Transverse colon (tissue), 4 donors: Measurements from ENCODE around the gene TMEM245. TPM values are rescaled to one million over a fixed set of nuclear protein-coding genes. Genes with fewer than 3 reads are reported as not detected.
A peak's percentile ranks its signal among the peaks of the same experiment; 100 is the strongest.

ENCODE experiments used
- DNase-seq: peaks from one replicate; pipeline ENCODE4 v3.0.0-alpha.2; 2019
- H3K27ac ChIP-seq, 4 donors: fragments of 200-600 bp; sonication (generic); 2 replicates each; pipeline ENCODE4 v1.5.1; 2016 to 2018; ENCODE audit warnings: inconsistent platforms in 4 of 4
- H3K27me3 ChIP-seq: fragments of 200-600 bp; sonication (generic); 2 replicates; pipeline ENCODE4 v1.5.1; 2017; ENCODE audit warnings: inconsistent platforms
- H3K36me3 ChIP-seq, 4 donors: fragments of 200-600 bp; sonication (generic); 2 replicates each; pipeline ENCODE4 v1.5.1; 2017 to 2019; ENCODE audit warnings: inconsistent platforms in 4 of 4
- H3K4me1 ChIP-seq, 4 donors: fragments of 200-600 bp; sonication (generic); 2 replicates each; pipeline ENCODE4 v1.5.1; 2017 to 2020; ENCODE audit warnings: inconsistent platforms in 4 of 4
- H3K4me3 ChIP-seq, 4 donors: fragments of 200-600 bp; sonication (generic); 1 replicate in 1 of 4; 2 replicates in 3 of 4; pipeline versions ENCODE4 v1.5.1 to v1.6.1; 2017 to 2019; ENCODE audit warnings: inconsistent platforms in 4 of 4
- H3K9me3 ChIP-seq, 2 donors: fragments of 200-600 bp; sonication (generic); 2 replicates each; pipeline ENCODE4 v1.5.1; 2017 to 2019; ENCODE audit warnings: inconsistent platforms in 2 of 2
- CTCF ChIP-seq, 5 experiments: fragments of 200-600 bp in 3 of 5; fragments of 450-650 bp in 2 of 5; sonication (generic) in 3 of 5; IDR thresholded peaks; 1 replicate in 2 of 5; 2 replicates in 3 of 5; pipeline ENCODE4 v1.5.1; 2016 to 2017; ENCODE audit warnings: antibody characterized with exemption in 5 of 5, inconsistent platforms in 3 of 5, mild to moderate bottlenecking in 2 of 5, moderate library complexity in 1 of 5
- EP300 ChIP-seq: sonication (generic); formaldehyde crosslinking; IDR thresholded peaks from one replicate; pipeline ENCODE4 v1.6.1; 2017; ENCODE audit warnings: antibody characterized with exemption, low read depth
- POLR2A ChIP-seq: fragments of 450-650 bp; IDR thresholded peaks from one replicate; pipeline ENCODE4 v1.6.1; 2016; ENCODE audit warnings: antibody characterized with exemption, mild to moderate bottlenecking, moderate library complexity
- POLR2AphosphoS5 ChIP-seq, 3 donors: sonication (generic); formaldehyde crosslinking; IDR thresholded peaks; one replicate each; pipeline ENCODE4 v1.6.1; 2016; ENCODE audit warnings: antibody characterized with exemption in 3 of 3
- WGBS, 2 donors: methylation state at CpG; one replicate each; pipeline ENCODE4 v1.1.5; 2018; ENCODE audit warnings: low coverage in 1 of 2; 5-methylcytosine and 5-hydroxymethylcytosine counted together
- in situ Hi-C, 4 donors: fragments of 200-750 bp; cut with MboI; loops; one replicate each; pipeline versions ENCODE4 v1.15.0 to v1.15.1; 2017; ENCODE audit warnings: low sequenced_read_pairs in 3 of 4, low pct_ligation_motif_present in 1 of 4, low pct_unique_long_range_greater_than_20kb in 1 of 4
- intact Hi-C: fragments of 100-400 bp; cut with DNase I; formaldehyde crosslinking; loops from one replicate; pipeline ENCODE4 v1.15.1; 2023; ENCODE audit warnings: low total_unique reads
- total RNA-seq, 4 donors: library from RNA; depleted of rRNA; stranded (reverse); fragments of >200 nt; gene quantifications; one replicate each; pipeline ENCODE4 v1.1.0, GENCODE V29; 2016

Gene TMEM245
- total RNA-seq, 4 donors from 2014 or later = 28.5 to 63.6 (median 58.7) TPM

DNA sequence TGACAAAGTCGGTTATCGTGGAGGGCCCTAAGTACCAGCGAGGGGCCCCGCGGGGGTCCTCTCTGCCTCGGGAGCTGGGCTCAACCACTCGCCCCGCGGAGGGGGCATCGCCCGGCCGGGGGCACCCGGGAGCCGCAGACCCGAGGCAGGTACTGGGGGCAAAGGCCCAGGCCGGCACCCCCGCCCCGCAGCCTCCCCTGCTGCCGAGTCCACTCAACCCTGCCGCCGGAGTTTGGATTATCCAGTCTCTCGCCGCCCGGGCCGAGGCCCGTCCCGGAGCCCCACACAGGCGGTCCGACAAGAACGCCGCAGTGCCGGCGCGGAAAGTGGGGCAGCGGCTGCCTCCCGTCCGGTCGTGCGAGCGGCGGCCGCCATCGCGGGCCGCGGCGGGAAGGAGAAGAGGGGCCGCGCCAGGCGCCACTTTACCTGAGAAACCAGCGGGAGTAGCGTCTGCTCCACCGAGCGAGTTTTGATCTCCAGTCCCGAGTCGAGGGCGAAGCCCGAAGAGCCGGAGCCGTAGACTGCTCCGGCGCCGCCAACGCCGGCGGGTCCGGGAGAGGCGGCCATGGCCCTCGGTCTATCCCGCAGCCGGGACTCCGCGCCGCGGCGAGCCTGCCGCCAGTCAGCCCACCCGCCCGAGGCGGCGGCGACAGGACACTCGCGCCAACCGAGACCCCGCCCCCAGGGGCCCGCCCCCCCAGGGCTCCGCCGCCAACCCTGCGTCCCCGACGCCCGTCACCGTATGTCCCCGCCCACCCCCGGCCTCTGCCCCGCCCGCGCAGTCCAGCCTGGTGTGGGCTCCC is 106.7 kb downstream of the TMEM245 start, which contains the start of gene CTNNAL1:
CTNNAL1 (minus strand) TSS at position 624 of the 803 bp plus-strand sequence; CDS start at position 567, 57 bp downstream.
- no peaks in the 10 kb centered on the region for H3K9me3 ChIP-seq
- peak; percentile 96 for DNase-seq
- intact Hi-C loops (no loop called here), in situ Hi-C loops (no loop called here)
- H3K36me3 ChIP-seq = no peaks in the 10 kb centered on the region
- H3K4me1 ChIP-seq = peaks cover 7 to 34% (median 20%) of the 10 kb centered on the region in 4 donors
- WGBS, 2 donors = 0% methylated on average over 7 of the region's 99 CpGs; no CpG with 5 or more reads in 1 of the 2 donors
- H3K27me3 ChIP-seq = no peaks in the 10 kb centered on the region
- H3K27ac ChIP-seq = peak within 1 kb of the TSS; percentile 89 to 97 (median 95)
- TF ChIP-seq POLR2AphosphoS5 (IDR thresholded peaks at IDR 0.05) (peak; percentile 79 to 90 (median 88)), POLR2A (peak; percentile 69), CTCF (IDR thresholded peaks at IDR 0.05) (peak in 1 of 5 experiments; percentile 9), EP300 (no peak)
- H3K4me3 ChIP-seq = peak within 1 kb of the TSS; percentile 67 to 97 (median 92)

DNA sequence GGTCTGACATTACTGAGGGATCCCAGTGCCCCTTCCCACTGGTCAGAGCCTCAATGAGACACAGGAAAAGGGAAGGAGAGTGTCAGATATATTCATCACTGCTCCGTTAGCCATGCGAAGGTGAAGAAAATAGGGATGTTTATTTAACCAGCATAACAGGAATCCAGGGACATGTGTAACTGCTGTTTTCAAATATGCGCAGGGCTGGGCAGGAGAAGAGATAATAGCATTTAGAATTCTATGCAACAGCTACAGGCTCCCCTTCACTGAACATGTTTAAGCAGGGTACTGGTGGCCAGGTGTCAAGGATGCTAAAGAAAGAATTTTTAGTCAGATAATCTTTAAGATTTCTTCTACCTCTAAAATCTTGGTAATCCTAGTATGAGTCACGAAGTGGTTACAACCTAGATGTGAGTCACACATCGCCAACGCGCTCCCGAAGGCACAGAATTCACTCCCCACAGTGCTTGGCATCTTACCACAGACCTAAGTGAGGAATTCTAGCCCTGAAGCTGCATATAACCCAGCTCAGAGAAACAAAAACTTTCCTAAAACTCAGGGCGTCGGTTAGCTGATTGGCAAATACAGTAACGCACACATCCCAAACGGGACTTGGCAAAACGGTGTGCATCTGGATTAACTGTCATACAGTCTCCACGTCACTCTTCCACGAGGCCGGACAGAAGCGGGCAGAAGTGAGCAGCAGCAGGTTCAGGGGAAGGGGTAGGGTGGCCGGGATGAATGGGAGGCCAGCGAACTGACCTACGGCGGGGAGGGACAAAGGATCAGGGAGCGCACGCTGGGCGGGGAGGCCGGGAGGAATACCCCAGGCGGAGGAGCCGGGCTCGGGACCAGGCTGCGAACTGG is 107.5 kb downstream of the TMEM245 start:
- no peaks in the 10 kb centered on the region for H3K9me3 ChIP-seq
- H3K4me3 ChIP-seq = peak overlapping the region; percentile 67 to 97 (median 92)
- intact Hi-C loops = no loop called here
- TF ChIP-seq POLR2AphosphoS5 (IDR thresholded peaks at IDR 0.05) = peak in 2 of 3 donors; percentile 49
- peak; percentile 26 for TF ChIP-seq POLR2A
- no peak for TF ChIP-seq EP300
- no peak for TF ChIP-seq CTCF (IDR thresholded peaks at IDR 0.05)
- no peaks in the 10 kb centered on the region for H3K27me3 ChIP-seq
- H3K4me1 ChIP-seq = peaks cover 7 to 34% (median 20%) of the 10 kb centered on the region in 4 donors
- WGBS, 2 donors = 4 to 13% methylated on average over 9 to 26 of the region's 29 CpGs
- DNase-seq = peak; percentile 54
- H3K36me3 ChIP-seq = no peaks in the 10 kb centered on the region
- in situ Hi-C loops = no loop called here
- H3K27ac ChIP-seq = peak overlapping the region; percentile 89 to 97 (median 95)

- in situ Hi-C loops = no loop called here
- intact Hi-C loops = no loop called here
- no peaks in the 10 kb centered on the region for H3K36me3 ChIP-seq
- peak overlapping the region; percentile 89 to 97 (median 95) for H3K27ac ChIP-seq
- no peaks in the 10 kb centered on the region for H3K9me3 ChIP-seq
- DNase-seq = no peak
- H3K4me1 ChIP-seq = peaks cover 7 to 34% (median 20%) of the 10 kb centered on the region in 4 donors
- TF ChIP-seq CTCF (IDR thresholded peaks at IDR 0.05) (no peak), POLR2AphosphoS5 (IDR thresholded peaks at IDR 0.05) (no peak), EP300 (no peak), POLR2A (no peak)
- H3K4me3 ChIP-seq = no peak overlapping the region
- H3K27me3 ChIP-seq = no peaks in the 10 kb centered on the region
Observed at GRCh38 chr9:109011231-109011671, 108.5 kb downstream of the TMEM245 start.

DNA sequence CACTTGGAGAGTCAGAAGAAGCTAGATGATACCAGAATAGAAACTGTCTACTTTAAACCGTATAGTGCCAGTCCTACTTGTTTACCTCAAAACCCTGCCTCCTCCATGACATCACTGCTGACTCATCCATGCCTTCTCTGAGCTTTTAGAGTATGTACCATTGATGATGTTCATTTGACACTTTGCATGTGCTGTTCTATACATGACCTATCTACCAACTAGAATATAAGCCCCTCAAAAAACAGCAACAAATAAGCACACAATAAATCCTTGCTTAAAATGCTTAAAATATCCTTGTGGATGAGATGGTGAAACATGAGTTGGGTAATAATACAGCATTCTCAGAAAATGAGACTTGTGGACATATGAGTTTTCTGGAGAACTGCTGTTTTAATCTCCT is 109.0 kb downstream of the TMEM245 start:
- 0 to 10% methylated on average over 1 of the region's 1 CpG for WGBS, 2 donors
- TF ChIP-seq EP300 (no peak), POLR2AphosphoS5 (IDR thresholded peaks at IDR 0.05) (no peak), CTCF (IDR thresholded peaks at IDR 0.05) (no peak), POLR2A (no peak)
- in situ Hi-C loops = no loop called here
- peak; percentile 19 for DNase-seq
- intact Hi-C loops = loop anchor here (1.0 kb wide), 1 partner anchor 28 kb away; no protein-coding TSS in a partner anchor
- peaks cover 7 to 35% (median 22%) of the 10 kb centered on the region in 4 donors for H3K4me1 ChIP-seq
- no peaks in the 10 kb centered on the region for H3K36me3 ChIP-seq
- no peak overlapping the region for H3K4me3 ChIP-seq
- H3K27ac ChIP-seq = peak overlapping the region; percentile 89 to 97 (median 95)
- H3K9me3 ChIP-seq = no peaks in the 10 kb centered on the region
- no peaks in the 10 kb centered on the region for H3K27me3 ChIP-seq
